Mucosa of stomach (tissue), 1 donor: ENCODE measurements around the gene SRF.
"Not testable (repeated sequence)": the region's sequence is repeated elsewhere in the genome, so short reads cannot be mapped to it uniquely, and the experiment has no call there.

ENCODE experiments used
- H3K27me3 ChIP-seq: one replicate; pipeline ENCODE4 v1.7.0; 2013; ENCODE audit warnings: mild to moderate bottlenecking, low read length; ENCODE audit not compliant: control insufficient read depth, insufficient read depth
- H3K36me3 ChIP-seq: one replicate; pipeline ENCODE4 v1.7.0; 2013; ENCODE audit warnings: low read length; ENCODE audit not compliant: control insufficient read depth, insufficient read depth
- H3K4me1 ChIP-seq: one replicate; pipeline ENCODE4 v1.7.0; 2013; ENCODE audit warnings: mild to moderate bottlenecking, low read length; ENCODE audit not compliant: control insufficient read depth, insufficient read depth
- H3K4me3 ChIP-seq: one replicate; pipeline ENCODE4 v1.7.0; 2013; ENCODE audit warnings: low read length
- H3K9ac ChIP-seq: one replicate; pipeline ENCODE4 v1.7.0; 2013; ENCODE audit warnings: mild to moderate bottlenecking, low read length, moderate library complexity
- H3K9me3 ChIP-seq: one replicate; pipeline ENCODE4 v1.7.0; 2013; ENCODE audit warnings: mild to moderate bottlenecking, low read length, moderate library complexity; ENCODE audit not compliant: control insufficient read depth
- donor health status: Pancreatic carcinoma.

Gene SRF

GRCh38 chr6:43138267-43138666 lies 32.8 kb upstream of the SRF start:
- Histone ChIP-seq H3K9me3 (no peaks in the 10 kb centered on the region), H3K36me3 (no peaks in the 10 kb centered on the region), H3K4me3 (no peak overlapping the region), H3K9ac (no peak overlapping the region), H3K4me1 (peaks cover 4% of the 10 kb centered on the region), H3K27me3 (no peaks in the 10 kb centered on the region)

- H3K9ac ChIP-seq, H3K9me3 ChIP-seq, H3K4me1 ChIP-seq, H3K27me3 ChIP-seq, H3K4me3 ChIP-seq, H3K36me3 ChIP-seq: not testable (repeated sequence)
Observed at GRCh38 chr6:43139973-43140372, 31.1 kb upstream of the SRF start.

GRCh38 chr6:43141644-43142043 lies 29.4 kb upstream of the SRF start:
- Histone ChIP-seq H3K4me3 (no peak overlapping the region), H3K9me3 (no peaks in the 10 kb centered on the region), H3K36me3 (no peaks in the 10 kb centered on the region), H3K9ac (no peak overlapping the region), H3K4me1 (peaks cover 9% of the 10 kb centered on the region), H3K27me3 (no peaks in the 10 kb centered on the region)

GRCh38 chr6:43142101-43142500 lies 29.0 kb upstream of the SRF start:
- no peaks in the 10 kb centered on the region for H3K36me3 ChIP-seq
- H3K9me3 ChIP-seq, result no peaks in the 10 kb centered on the region
- H3K4me3 ChIP-seq, result no peak overlapping the region
- H3K4me1 ChIP-seq, result peaks cover 9% of the 10 kb centered on the region
- no peak overlapping the region for H3K9ac ChIP-seq
- no peaks in the 10 kb centered on the region for H3K27me3 ChIP-seq

DNA sequence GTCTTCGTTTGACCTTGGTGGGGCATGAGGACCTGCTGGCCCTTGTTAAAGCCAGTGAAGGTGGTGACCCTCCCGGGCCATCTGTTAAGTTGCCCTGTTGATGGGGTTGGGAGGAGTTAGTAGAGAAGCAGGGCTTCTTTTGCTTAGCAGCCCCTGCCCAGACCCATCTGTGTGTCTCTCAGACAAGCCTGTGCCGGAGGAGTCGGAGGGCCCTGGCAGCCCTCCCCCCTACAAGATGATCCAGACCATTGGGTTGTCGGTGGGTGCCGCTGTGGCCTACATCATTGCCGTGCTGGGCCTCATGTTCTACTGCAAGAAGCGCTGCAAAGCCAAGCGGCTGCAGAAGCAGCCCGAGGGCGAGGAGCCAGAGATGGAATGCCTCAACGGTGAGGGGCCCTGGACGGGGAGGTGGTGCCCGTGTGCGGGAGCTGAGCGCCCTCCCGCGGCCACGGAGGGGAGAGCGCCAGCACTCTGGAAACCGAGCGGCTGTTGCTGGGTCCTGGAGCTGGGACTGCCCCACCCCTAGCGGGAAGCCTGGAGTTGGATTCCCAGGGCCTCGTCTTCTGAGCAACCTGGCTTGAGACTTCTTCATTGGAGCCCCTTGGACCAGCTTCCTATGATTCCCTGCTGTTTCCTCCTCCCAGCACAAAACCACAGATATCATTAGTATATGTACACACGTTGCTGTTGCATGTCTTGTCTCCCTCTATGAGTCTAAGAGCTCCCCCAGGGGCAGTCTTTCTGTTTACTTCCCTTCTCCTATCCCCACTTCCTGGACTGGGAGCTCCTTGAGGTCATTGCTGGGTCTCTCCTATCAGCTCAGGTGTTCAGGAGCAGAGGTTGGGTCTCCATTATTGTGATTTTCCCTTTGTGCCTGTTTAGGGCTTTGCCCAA lies 27.6 kb upstream of the SRF start:
- H3K4me1 ChIP-seq, result peaks cover 9% of the 10 kb centered on the region
- H3K4me3 ChIP-seq, result no peak overlapping the region
- H3K9ac ChIP-seq, result no peak overlapping the region
- H3K9me3 ChIP-seq, result no peaks in the 10 kb centered on the region
- H3K27me3 ChIP-seq, result no peaks in the 10 kb centered on the region
- no peaks in the 10 kb centered on the region for H3K36me3 ChIP-seq

- H3K4me1 ChIP-seq, result peaks cover 9% of the 10 kb centered on the region
- no peak overlapping the region for H3K9ac ChIP-seq
- no peak overlapping the region for H3K4me3 ChIP-seq
- H3K36me3 ChIP-seq, result no peaks in the 10 kb centered on the region
- H3K27me3 ChIP-seq, result no peaks in the 10 kb centered on the region
- H3K9me3 ChIP-seq, result no peaks in the 10 kb centered on the region
Observed at GRCh38 chr6:43144879-43145278, 26.2 kb upstream of the SRF start.

- H3K4me3 ChIP-seq, result no peak overlapping the region
- no peak overlapping the region for H3K9ac ChIP-seq
- no peaks in the 10 kb centered on the region for H3K27me3 ChIP-seq
- H3K4me1 ChIP-seq, result peaks cover 16% of the 10 kb centered on the region
- H3K9me3 ChIP-seq, result no peaks in the 10 kb centered on the region
- H3K36me3 ChIP-seq, result no peaks in the 10 kb centered on the region
Observed at GRCh38 chr6:43146261-43146660, 24.8 kb upstream of the SRF start.

DNA sequence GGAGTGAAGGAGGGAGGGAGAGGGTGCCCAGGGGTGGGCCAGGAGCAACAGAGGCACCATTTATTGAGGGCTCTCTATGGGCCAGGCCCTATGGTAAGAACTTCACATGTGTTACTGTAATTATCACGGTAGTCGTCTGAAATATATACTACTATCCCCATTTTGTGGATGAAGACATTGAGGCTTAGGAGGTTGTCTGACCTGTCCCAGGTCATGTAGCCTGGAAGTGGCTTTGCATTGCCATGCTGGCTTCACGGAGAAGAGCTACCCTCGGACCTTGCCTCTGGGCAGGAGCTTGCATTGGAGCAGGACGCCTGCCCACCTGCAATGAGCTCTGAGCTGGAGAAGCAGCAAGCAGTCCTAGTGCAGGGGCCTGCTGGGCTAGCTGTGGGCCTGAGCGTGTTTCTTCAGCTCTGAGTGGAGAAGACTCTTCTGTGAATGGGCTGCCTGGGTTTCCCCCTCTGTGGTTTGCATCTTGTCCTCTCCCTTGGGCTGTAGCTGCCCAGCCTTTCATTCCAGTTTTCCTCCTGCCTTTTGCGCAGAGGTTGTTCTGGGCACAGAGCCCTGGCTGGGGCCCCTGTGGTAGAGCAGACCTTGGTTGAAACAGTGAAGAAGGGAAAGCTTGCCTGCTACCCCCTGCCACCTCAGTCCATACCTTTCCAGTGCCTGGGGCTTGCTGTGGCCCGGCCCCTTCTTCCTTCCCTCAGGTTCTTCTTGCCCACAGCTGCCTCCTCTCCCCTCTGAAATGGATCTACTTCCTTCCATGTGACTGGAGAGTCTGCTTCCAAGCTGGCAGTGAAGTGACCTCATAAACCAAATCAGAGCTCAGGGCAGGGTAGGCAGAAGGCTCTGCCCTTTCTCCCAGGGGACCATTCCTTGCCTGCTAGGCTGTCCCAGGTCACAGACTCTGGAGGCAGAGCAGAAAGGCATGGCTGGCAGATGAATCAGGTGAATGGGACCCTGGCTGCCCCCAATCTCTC lies 24.1 kb upstream of the SRF start:
- Histone ChIP-seq H3K36me3 (no peaks in the 10 kb centered on the region), H3K4me1 (peaks cover 16% of the 10 kb centered on the region), H3K27me3 (no peaks in the 10 kb centered on the region), H3K9me3 (no peaks in the 10 kb centered on the region), H3K9ac (no peak overlapping the region), H3K4me3 (no peak overlapping the region)

DNA sequence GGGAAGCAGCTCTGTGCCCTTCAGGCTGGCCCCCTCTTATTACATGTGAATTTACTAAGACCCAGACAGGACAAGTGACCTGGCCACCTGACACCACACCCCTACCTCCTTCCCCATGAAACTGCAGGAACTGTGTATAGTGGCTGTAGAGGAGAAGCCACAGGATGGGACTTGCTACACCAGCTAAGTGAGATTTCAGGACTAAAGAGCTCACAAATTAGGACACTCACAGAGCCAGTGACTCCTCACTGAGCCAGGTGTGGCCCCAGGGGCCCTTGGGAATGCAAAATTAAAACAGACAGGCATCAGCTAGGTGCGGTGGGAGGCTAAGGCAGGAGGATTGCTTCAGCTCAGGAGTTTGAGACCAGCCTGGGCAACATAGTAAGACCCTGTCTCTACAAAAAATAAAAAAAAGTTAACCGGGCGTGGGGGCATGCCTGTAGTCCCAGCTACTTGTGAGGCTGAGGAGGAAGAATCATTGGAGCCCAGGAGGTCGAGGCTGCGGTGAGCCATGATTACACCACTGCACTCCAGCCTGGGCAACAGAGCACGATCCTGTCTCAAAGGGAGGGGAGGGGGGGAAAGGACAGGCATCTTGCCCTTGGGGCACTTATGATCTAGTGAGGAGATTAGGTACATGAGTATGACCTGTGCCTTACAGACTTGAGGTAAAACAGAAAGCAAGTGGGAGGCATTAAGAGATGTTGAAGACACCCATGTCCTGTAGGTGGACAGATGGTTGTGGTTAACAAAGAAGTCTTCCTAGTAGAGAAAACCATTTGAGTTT lies 23.2 kb upstream of the SRF start:
- no peak overlapping the region for H3K4me3 ChIP-seq

GRCh38 chr6:43149265-43149664 lies 21.8 kb upstream of the SRF start:
- Histone ChIP-seq H3K9me3 (no peaks in the 10 kb centered on the region), H3K4me1 (peaks cover 7% of the 10 kb centered on the region), H3K27me3 (no peaks in the 10 kb centered on the region), H3K9ac (no peak overlapping the region), H3K4me3 (no peak overlapping the region), H3K36me3 (no peaks in the 10 kb centered on the region)

More for the DNA sequence above, 23.2 kb upstream of the SRF start:
- no peaks in the 10 kb centered on the region for H3K36me3 ChIP-seq
- no peaks in the 10 kb centered on the region for H3K9me3 ChIP-seq
- peaks cover 16% of the 10 kb centered on the region for H3K4me1 ChIP-seq
- no peak overlapping the region for H3K9ac ChIP-seq
- H3K27me3 ChIP-seq, result no peaks in the 10 kb centered on the region

- Histone ChIP-seq H3K27me3 (no peaks in the 10 kb centered on the region), H3K4me3 (no peak overlapping the region), H3K9ac (no peak overlapping the region), H3K4me1 (peaks cover 7% of the 10 kb centered on the region), H3K36me3 (no peaks in the 10 kb centered on the region), H3K9me3 (no peaks in the 10 kb centered on the region)
Observed at GRCh38 chr6:43150051-43150751, 20.9 kb upstream of the SRF start.
